Left forelimb (tissue), 1 donor: ENCODE data around the gene SINHCAF.

Experiments used
- DNase-seq: peaks from one replicate; pipeline ENCODE4 v3.0.0-alpha.2; 2018; ENCODE audit warnings: low spot score

SINHCAF gene

DNA sequence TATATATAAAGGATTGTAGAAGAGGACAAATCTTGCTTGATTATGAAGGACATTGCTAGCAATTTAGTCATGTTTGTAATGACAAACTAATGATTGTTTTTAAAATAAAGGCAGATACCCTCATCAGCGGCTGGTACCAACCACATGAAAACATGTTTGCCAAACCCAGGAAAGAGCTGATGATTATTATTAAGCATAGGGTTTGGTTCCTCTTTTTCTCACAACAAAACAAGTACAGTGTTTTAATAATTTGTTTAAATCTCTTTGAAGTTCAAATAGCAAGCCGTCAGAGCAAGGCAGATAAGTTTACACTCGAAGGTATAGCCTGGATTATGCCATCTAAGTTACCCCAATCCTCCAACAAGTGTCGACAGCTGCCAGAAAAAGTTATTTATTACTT, 5.3 kb upstream of the SINHCAF start:
- no peak for DNase-seq

GRCh38 chr12:31326736-31327659, 1.0 kb upstream of the SINHCAF start:
- no peak for DNase-seq

DNA sequence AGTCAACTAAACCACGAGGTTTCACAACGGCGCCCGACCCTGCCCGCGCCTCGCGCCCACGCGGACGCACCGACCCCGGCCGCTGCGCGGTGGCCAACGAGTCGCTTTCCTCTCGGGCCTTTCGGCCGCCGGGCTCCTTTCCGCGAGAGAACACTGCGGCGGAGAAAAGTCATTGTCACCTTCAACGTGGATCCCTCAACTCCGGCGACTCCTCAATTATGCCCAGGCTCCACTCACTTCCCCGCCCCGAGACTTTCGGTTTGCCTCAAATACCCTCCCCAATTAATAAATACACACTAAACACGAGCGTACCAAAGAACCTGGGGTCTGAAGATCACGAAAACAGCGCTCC, 450 bp downstream of the SINHCAF start:
- DNase-seq = no peak

- peak; percentile 73 for DNase-seq
Measured at GRCh38 chr12:31324845-31325523, 966 bp downstream of the SINHCAF start.

- peak; percentile 80 for DNase-seq
Measured at GRCh38 chr12:31324116-31324844, 1.7 kb downstream of the SINHCAF start.

GRCh38 chr12:31323391-31324115, 2.4 kb downstream of the SINHCAF start:
- DNase-seq = peak; percentile 65

DNA sequence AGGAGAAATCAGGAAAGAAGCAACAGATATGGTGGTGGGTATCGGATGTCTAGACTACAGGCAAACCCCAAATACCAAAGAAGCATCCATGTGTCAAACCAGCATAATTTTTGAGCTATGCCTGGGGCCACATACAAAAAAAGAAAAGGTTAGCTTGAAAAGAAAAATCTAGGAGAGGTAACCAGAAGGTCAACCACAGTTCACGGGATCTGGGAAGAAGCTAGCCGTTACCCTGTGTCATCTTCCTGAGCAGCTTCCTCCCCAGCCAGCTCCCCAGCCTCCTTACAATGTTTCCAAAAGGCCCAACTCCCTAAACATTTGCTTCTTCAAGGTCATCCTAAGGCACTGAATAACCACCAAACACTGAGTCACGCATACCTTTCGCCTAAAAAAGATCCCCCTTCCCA, 3.1 kb downstream of the SINHCAF start:
- DNase-seq = no peak

GRCh38 chr12:31321897-31322228, 4.1 kb downstream of the SINHCAF start:
- DNase-seq = no peak

DNA sequence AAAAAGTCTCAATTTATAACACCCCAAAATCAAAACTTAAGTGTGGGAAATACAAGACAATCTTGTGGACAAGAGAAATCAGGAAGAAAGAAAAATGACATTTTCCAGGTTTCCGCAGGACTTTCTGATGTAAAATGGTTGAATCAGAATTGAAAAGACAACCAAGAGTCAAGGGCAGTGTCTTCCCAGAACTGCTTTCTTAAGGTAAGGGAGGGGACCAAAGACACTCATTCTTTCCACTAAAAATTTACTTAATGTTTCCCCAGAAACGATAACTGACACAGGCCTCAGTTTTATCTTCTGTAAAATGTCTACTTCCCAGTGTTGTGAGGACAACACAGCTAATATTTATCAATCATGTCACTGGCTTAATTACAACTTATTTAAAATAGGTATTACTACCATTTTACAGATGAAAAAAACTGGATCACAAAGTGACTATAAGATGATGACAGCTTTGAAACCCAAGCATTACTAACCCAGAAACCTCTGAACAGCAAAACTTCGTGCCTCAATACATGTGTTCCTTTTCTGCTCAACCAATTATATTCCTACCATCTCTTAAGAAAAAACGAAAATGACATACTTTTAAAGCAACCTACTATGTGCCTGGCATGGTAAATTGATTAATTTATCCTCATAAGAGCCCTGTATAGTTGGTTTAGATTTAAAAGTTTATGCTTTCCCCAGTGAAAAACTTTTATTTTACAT, 4.6 kb downstream of the SINHCAF start:
- no peak for DNase-seq

- no peak for DNase-seq
Measured at GRCh38 chr12:31318657-31319269, 7.2 kb downstream of the SINHCAF start.

- DNase-seq = no peak
Measured at GRCh38 chr12:31317471-31318395, 8.2 kb downstream of the SINHCAF start.

GRCh38 chr12:31316891-31317290, 9.1 kb downstream of the SINHCAF start:
- no peak for DNase-seq

DNA sequence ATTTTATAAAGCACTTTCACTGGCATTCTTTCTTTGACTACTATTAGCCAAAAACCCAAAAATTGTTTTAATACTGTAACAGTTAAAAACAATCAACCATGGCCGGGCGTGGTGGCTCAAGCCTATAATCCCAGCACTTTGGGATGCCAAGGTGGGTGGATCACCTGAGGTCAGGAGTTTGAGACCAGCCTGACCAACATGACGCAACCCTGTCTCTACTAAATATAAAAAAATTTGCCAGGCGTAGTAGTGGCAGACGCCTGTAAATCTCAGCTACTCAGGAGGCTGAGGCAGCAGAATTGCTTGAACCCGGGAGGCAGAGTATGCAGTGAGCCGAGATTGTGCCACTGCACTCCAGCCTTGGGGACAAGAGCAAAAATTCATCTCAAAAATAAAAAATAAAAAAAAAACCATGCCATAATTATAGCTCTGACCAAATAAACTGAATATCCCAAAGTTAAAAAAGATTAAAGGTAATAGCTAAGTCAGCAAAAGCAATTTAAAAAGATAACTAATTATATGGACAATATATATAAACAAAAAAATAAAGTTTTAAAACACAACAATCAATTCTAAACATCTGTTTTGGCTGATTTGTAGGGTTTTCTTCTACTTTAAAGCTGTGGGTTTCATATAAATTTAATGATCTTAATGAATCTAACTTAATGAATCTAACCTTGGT, 10.0 kb downstream of the SINHCAF start:
- DNase-seq = no peak

DNA sequence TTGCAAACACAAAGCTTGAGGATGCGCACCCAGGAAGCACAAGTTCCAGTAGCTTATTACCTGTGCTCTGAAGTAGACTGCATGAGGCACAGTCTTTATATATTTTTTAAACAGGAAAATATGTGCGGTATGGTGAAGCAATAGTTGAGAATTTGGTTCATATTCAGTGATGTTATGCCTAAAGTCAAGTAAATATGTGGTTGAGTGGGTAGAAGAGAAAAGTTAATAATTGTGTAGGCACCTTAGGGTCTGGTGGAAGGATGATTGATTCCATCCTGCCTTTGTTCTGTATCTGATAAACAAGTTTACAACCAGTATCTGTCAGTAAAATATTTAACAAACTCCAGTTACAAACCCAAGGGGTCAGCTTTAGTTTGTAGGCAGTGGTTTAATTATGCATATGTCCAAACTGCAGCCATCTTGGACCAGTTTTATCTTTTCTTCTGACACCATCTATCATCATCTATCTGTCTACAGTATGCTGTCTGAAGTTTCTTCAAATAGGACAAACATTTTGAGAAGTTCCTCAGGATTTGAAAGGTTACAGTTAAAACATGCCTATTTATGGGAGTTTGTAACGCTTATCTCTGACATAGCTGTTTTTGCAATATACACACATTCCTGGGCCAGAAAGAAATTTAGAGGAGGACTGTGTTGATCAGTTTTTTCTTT, 10.8 kb downstream of the SINHCAF start:
- DNase-seq = no peak

DNA sequence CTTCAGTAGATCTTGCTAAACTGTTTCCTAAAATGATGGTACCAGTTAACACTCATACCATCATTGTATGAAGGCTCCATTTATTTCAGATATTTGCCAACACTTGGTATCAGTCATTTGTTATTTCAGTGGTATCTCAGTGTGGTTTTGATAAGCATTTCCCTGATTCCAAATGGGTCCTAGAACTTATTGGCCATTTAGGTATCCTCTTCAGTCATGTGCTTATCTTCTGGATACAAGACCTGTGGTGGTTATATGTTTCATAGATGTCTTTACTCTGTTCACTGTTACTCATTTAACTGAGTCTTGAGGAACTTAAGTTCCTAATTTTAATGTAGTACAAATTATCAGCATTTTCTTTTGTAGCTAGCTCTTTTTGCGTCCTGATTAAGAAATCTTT, 13.5 kb downstream of the SINHCAF start:
- DNase-seq = no peak

DNA sequence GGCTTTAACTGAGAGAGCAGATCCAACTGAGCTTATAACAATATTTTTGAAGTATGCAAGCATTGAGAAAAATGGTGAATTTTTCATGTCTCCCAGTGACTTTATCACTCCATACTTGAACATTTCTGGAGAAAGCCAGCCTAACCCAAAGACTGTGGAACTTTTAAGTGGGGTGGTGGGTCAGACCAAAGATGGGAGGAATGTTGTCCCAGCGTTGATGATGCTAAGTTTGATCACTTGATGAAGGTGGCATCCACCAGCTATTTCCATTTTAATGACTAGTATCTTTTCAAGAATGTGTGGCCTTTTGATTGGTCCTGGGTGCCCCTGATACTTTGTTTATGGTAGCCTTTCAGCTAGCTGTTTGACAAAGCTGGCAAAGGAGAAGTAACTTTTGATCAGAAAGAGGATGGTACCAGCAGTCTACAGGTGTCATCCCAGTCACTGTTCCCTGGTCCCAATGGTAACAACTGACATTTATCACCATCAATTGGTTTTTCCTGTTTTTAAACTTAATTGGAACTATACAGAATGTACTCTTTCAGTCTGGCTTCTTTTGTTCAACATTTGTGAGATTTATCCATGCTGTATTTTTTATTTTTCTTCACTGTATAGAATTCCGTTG, 14.2 kb downstream of the SINHCAF start:
- no peak for DNase-seq

- DNase-seq = no peak
Measured at GRCh38 chr12:31310488-31310887, 15.5 kb downstream of the SINHCAF start.

- DNase-seq = no peak
Measured at GRCh38 chr12:31309279-31309678, 16.7 kb downstream of the SINHCAF start.
